H1 (cell line): ENCODE measurements around the gene CEP72. TPM values are rescaled to one million over a fixed set of nuclear protein-coding genes. Genes with fewer than 3 reads are reported as not detected.

Source experiments
- CTCF ChIA-PET: fragments of 300-600 bp; sonication (Branson Sonifier 250); formaldehyde crosslinking; loops from one replicate; lab custom pipeline; 2021; ENCODE audit not compliant: partially characterized antibody; lab: Charles Lee
- POLR2A ChIA-PET: fragments of 300-600 bp; sonication (Branson Sonifier 250); formaldehyde crosslinking; loops from one replicate; lab custom pipeline; 2021; ENCODE audit warnings: inconsistent platforms; ENCODE audit not compliant: partially characterized antibody; lab: Charles Lee
- DNase-seq, 2 experiments: peaks; one replicate each; pipeline versions ENCODE4 v3.0.0 to v3.0.0-alpha.2; 2010 to 2022; ENCODE audit warnings: low spot score in 2 of 2, low read depth in 1 of 2, mixed read lengths in 1 of 2
- FAIRE-seq: peaks from 2 replicates; lab custom pipeline; 2011; peaks lifted over from hg19 to GRCh38; lab: Jason Lieb, UNC
- H2AFZ ChIP-seq: 2 replicates; pipeline ENCODE4 v1.8.1; 2012; ENCODE audit warnings: low read length, inconsistent platforms
- H2AK5ac ChIP-seq: 2 replicates; pipeline ENCODE4 v1.6.1; 2013; ENCODE audit warnings: low read depth, low read length
- H2BK120ac ChIP-seq: replicated peaks from 2 replicates; pipeline ENCODE3; 2013; ENCODE audit warnings: low read depth, low read length, inconsistent platforms
- H2BK12ac ChIP-seq: 2 replicates; pipeline ENCODE4 v1.6.1; 2013; ENCODE audit warnings: low read depth, low read length
- H2BK15ac ChIP-seq: 2 replicates; pipeline ENCODE4 v1.6.1; 2013; ENCODE audit warnings: low read length
- H2BK20ac ChIP-seq: 2 replicates; pipeline ENCODE4 v1.6.1; 2013; ENCODE audit warnings: low read length
- H2BK5ac ChIP-seq: 2 replicates; pipeline ENCODE4 v1.6.1; 2013; ENCODE audit warnings: low read depth, low read length
- H3K14ac ChIP-seq: 2 replicates; pipeline ENCODE4 v1.6.1; 2013; ENCODE audit warnings: inconsistent platforms; ENCODE audit not compliant: insufficient read length
- H3K18ac ChIP-seq: 2 replicates; pipeline ENCODE4 v1.6.1; 2013; ENCODE audit warnings: low read length; ENCODE audit errors: extremely low read depth
- H3K23ac ChIP-seq: 2 replicates; pipeline ENCODE4 v1.6.1; 2013; ENCODE audit warnings: inconsistent platforms; ENCODE audit not compliant: insufficient read length
- H3K23me2 ChIP-seq: 2 replicates; pipeline ENCODE4 v1.6.1; 2013; ENCODE audit warnings: low read depth, low read length
- H3K27ac ChIP-seq: 2 replicates; pipeline ENCODE4 v1.6.1; 2011; ENCODE audit warnings: low read depth, low read length, inconsistent platforms
- H3K27me3 ChIP-seq, 4 experiments: replicated peaks in 1 of 4; 1 replicate in 1 of 4; 2 replicates in 3 of 4; pipeline versions ENCODE4 v1.6.1 to v1.8.1; 2011 to 2013; ENCODE audit warnings: low read length in 3 of 4, mild to moderate bottlenecking in 3 of 4, inconsistent platforms in 2 of 4, mixed read lengths in 2 of 4, moderate library complexity in 1 of 4; ENCODE audit not compliant: control insufficient read depth in 3 of 4, insufficient read depth in 3 of 4; ENCODE audit errors: extremely low read depth in 1 of 4
- H3K36me3 ChIP-seq, 4 experiments: 2 replicates each; pipeline versions ENCODE4 v1.6.1 to v1.8.1; 2011 to 2013; ENCODE audit warnings: mild to moderate bottlenecking in 4 of 4, low read length in 3 of 4, moderate library complexity in 2 of 4, control low read depth in 1 of 4, inconsistent platforms in 1 of 4; ENCODE audit not compliant: insufficient read depth in 4 of 4, control insufficient read depth in 2 of 4
- H3K4ac ChIP-seq: replicated peaks from 2 replicates; pipeline ENCODE3; 2013; ENCODE audit warnings: low read length, low read depth, mixed read lengths, inconsistent platforms; ENCODE audit not compliant: insufficient read length
- H3K4me1 ChIP-seq, 4 experiments: replicated peaks in 1 of 4; 1 replicate in 1 of 4; 2 replicates in 3 of 4; pipeline versions ENCODE4 v1.6.1 to v1.8.1; 2011 to 2013; ENCODE audit warnings: low read length in 3 of 4, inconsistent platforms in 2 of 4, mixed read lengths in 1 of 4; ENCODE audit not compliant: insufficient read depth in 4 of 4, control insufficient read depth in 3 of 4
- H3K4me2 ChIP-seq, 2 experiments: 2 replicates each; pipeline versions ENCODE4 v1.6.1 to v1.8.1; 2011 to 2013; ENCODE audit warnings: low read depth in 2 of 2, low read length in 2 of 2, control low read depth in 1 of 2, inconsistent platforms in 1 of 2, mild to moderate bottlenecking in 1 of 2; ENCODE audit not compliant: insufficient read depth in 1 of 2
- H3K4me3 ChIP-seq, 4 experiments: fragments of 200-600, 300-600 bp in 1 of 4; sonication (generic), shearing (Covaris generic), sonication (Bioruptor Twin) in 1 of 4; 2 replicates each; pipeline versions ENCODE4 v1.5.1 to v1.8.1; 2011 to 2016; ENCODE audit warnings: low read length in 4 of 4, low read depth in 3 of 4, control low read depth in 2 of 4, inconsistent platforms in 2 of 4, mild to moderate bottlenecking in 2 of 4, mixed read lengths in 1 of 4, moderate library complexity in 1 of 4; ENCODE audit not compliant: insufficient read depth in 2 of 4; ENCODE audit errors: extremely low read depth in 1 of 4
- H3K56ac ChIP-seq: replicated peaks from 2 replicates; pipeline ENCODE3; 2013; ENCODE audit warnings: low read depth, mild to moderate bottlenecking, mixed read lengths, low read length, inconsistent platforms; ENCODE audit not compliant: insufficient read length
- H3K79me1 ChIP-seq: 2 replicates; pipeline ENCODE4 v1.6.1; 2013; ENCODE audit warnings: low read depth, low read length, control low read depth
- H3K79me2 ChIP-seq, 2 experiments: 2 replicates each; pipeline versions ENCODE4 v1.6.1 to v1.8.1; 2012 to 2013; ENCODE audit warnings: low read length in 2 of 2, mild to moderate bottlenecking in 2 of 2, inconsistent platforms in 1 of 2; ENCODE audit not compliant: insufficient read depth in 2 of 2, control insufficient read depth in 1 of 2
- H3K9ac ChIP-seq, 4 experiments: replicated peaks in 1 of 4; 1 replicate in 1 of 4; 2 replicates in 3 of 4; pipeline versions ENCODE4 v1.6.1 to v1.8.1; 2011 to 2013; ENCODE audit warnings: low read depth in 3 of 4, low read length in 3 of 4, control low read depth in 2 of 4, mild to moderate bottlenecking in 2 of 4, moderate library complexity in 2 of 4, inconsistent platforms in 1 of 4; ENCODE audit errors: extremely low read depth in 1 of 4
- H3K9me3 ChIP-seq, 2 experiments: 2 replicates each; pipeline versions ENCODE4 v1.6.1 to v1.8.1; 2012 to 2013; ENCODE audit warnings: mild to moderate bottlenecking in 2 of 2, moderate library complexity in 2 of 2, control low read depth in 1 of 2, inconsistent platforms in 1 of 2, low read depth in 1 of 2, low read length in 1 of 2, mixed read lengths in 1 of 2; ENCODE audit not compliant: insufficient read depth in 2 of 2
- H4K20me1 ChIP-seq, 2 experiments: replicated peaks in 1 of 2; 2 replicates each; pipeline versions ENCODE3 to v1.8.1; 2011 to 2013; ENCODE audit warnings: inconsistent platforms in 2 of 2, low read length in 2 of 2, mild to moderate bottlenecking in 1 of 2; ENCODE audit not compliant: insufficient read depth in 2 of 2, control insufficient read depth in 1 of 2
- H4K5ac ChIP-seq: 2 replicates; pipeline ENCODE4 v1.6.1; 2013; ENCODE audit warnings: low read length, low read depth, mixed read lengths, inconsistent platforms; ENCODE audit not compliant: insufficient read length
- H4K8ac ChIP-seq: 2 replicates; pipeline ENCODE4 v1.8.0; 2013; ENCODE audit warnings: mild to moderate bottlenecking, moderate library complexity, low read length, inconsistent platforms; ENCODE audit not compliant: insufficient read depth; ENCODE audit errors: extremely low read depth
- H4K91ac ChIP-seq: replicated peaks from 2 replicates; pipeline ENCODE3; 2013; ENCODE audit warnings: low read length, mixed read lengths, inconsistent platforms; ENCODE audit not compliant: insufficient read length
- BCL11A ChIP-seq, 2 experiments: IDR thresholded peaks; one replicate each; pipeline ENCODE4 v1.6.1; 2011; ENCODE audit warnings: low read depth in 2 of 2, low read length in 2 of 2, mild to moderate bottlenecking in 2 of 2
- EGR1 ChIP-seq: IDR thresholded peaks from 2 replicates; pipeline ENCODE4 v1.6.1; 2011; ENCODE audit warnings: low read depth, low read length, borderline replicate concordance
- RXRA ChIP-seq: IDR thresholded peaks from 2 replicates; pipeline ENCODE4 v1.6.1; 2011; ENCODE audit warnings: low read depth, mild to moderate bottlenecking, low read length, moderate library complexity; ENCODE audit not compliant: insufficient read depth
- polyA plus RNA-seq, 7 experiments: library from polyadenylated mRNA; depleted of rRNA in 3 of 7; stranded (reverse) in 5 of 7; unstranded in 2 of 7; fragments of >200 nt in 5 of 7; fragments of 200-250 nt in 2 of 7; gene quantifications; 1 replicate in 5 of 7; 2 replicates in 1 of 7; 4 replicates in 1 of 7; pipeline versions ENCODE4 v1.2.1 to v1.2.3, GENCODE V29; 2011 to 2013; ENCODE audit warnings: missing spikeins in 2 of 7, mixed read lengths in 2 of 7
- total RNA-seq: library from RNA; stranded (reverse); fragmentation: NEBNext Ultra II Directional; extraction: Animal tissue kit (Norgen Biotek cat#: 25700); gene quantifications from 2 replicates; pipeline ENCODE4 v1.2.1, GENCODE V29; 2021

CEP72 gene
- total and polyA plus RNA-seq, 2 of the 8 experiments (the other 6 are each of a cell fraction or from before 2014, with no cell fraction given), result 13.1 to 19.6 TPM

- H3K4me1 ChIP-seq, result peaks cover 0 to 5% (median 0%) of the 10 kb centered on the region in 4 experiments; a peak in 1 of 7 replicates
- TF ChIP-seq EGR1, result no peak
- TF ChIP-seq RXRA, result no peak
- TF ChIP-seq BCL11A (IDR thresholded peaks at IDR 0.05; ENCODE audit: low read depth in 2 of 2, low read length in 2 of 2), result no peak
- no peak overlapping the region for H2BK12ac ChIP-seq
- H2BK5ac ChIP-seq, result no peak overlapping the region
- no peak overlapping the region for H3K9ac ChIP-seq
- no peaks in the 10 kb centered on the region for H4K20me1 ChIP-seq
- no peak for FAIRE-seq
- no peak overlapping the region for H2AK5ac ChIP-seq
- H3K4me2 ChIP-seq, result no peak overlapping the region
- no peaks in the 10 kb centered on the region for H3K36me3 ChIP-seq
- no peak overlapping the region for H3K23ac ChIP-seq
- ChIA-PET POLR2A (no interaction called here), CTCF (interaction anchor here (0.8 to 1.8 kb wide), 4 partner anchors 10 to 71 kb away, joined by 3 to 5 read pairs (median 4); no protein-coding TSS in a partner anchor)
- no peaks in the 10 kb centered on the region for H3K27me3 ChIP-seq
- H4K8ac ChIP-seq, result no peak overlapping the region
- no peak overlapping the region for H3K18ac ChIP-seq
- no peak overlapping the region for H3K4me3 ChIP-seq
- no peak overlapping the region for H3K4ac ChIP-seq
- H3K56ac ChIP-seq, result no peak overlapping the region
- H4K5ac ChIP-seq, result no peak overlapping the region
- no peak overlapping the region for H3K14ac ChIP-seq
- no peak for DNase-seq
- no peaks in the 10 kb centered on the region for H3K79me1 ChIP-seq
- no peak overlapping the region for H4K91ac ChIP-seq
- H2BK120ac ChIP-seq, result no peak overlapping the region
- H2BK15ac ChIP-seq, result no peak overlapping the region
- H3K23me2 ChIP-seq, result no peaks in the 10 kb centered on the region
- no peak overlapping the region for H2AFZ ChIP-seq
- H3K79me2 ChIP-seq, result no peaks in the 10 kb centered on the region
- no peak overlapping the region for H2BK20ac ChIP-seq
- peaks cover 4% of the 10 kb centered on the region in 2 experiments; a peak in 3 of 4 replicates for H3K9me3 ChIP-seq
- H3K27ac ChIP-seq, result no peak overlapping the region
Observed at GRCh38 chr5:577800-578199, 34.3 kb upstream of the CEP72 start.
